Smooth muscle cell of the brain vasculature (primary cell): Measurements from ENCODE around the gene VPS26C.
"Not testable (repeated sequence)": the region's sequence is repeated elsewhere in the genome, so short reads cannot be mapped to it uniquely, and the experiment has no call there.

Experiments used
- DNase-seq: peaks from one replicate; pipeline ENCODE4 v3.0.0-alpha.2; 2012; ENCODE audit warnings: low read depth, low spot score

The VPS26C gene

DNA sequence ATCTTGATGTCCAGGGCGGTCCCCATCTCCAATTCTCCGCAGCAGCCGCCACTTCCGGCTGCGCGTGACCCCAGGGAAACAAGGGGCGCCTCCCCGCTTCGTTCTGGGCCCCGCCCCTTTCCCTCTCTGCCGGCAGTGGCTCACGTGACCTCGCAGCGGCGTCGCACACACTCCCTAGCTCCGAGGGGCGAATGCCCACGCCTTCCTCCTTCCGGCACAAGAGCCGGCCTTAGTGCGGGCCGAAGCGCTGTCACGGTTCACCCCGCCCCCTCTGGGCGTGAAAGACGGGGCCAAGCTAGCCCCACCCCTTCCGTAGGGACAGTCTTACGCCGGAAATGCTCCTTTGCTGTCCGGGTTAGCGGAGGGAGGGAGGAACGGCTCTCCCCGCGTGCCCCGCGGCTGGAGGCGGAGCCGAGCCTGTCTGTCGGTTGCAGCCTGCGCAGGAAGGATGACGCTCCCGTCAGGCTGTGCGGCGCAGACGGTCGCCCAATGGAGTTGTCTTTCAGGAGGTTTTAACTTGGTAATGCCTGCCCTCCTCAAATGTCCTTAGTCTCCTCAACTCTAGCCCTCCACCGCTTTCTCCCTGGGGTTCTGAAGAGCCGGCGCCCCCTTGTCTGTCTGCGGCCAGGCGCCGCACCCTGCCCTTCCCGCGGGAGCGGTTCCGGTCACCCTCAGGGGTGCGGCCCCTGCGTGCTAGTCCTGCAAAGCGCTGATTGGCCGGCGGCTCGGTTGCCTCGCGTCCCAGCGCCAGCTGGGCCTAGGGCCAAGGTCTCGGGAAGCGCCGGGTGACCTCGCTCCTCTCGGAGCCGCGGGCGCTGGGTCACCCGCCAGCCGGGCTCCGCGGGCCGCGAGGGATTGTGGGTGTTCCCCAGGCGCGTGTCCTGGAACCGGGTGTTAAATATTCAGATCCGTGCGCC is at the start of gene VPS26C:
Gene VPS26C (minus strand): TSS at position 66 of the 917 bp plus-strand sequence. CDS start 40 bp downstream, at position 26.
- peak; percentile 98 for DNase-seq

DNA sequence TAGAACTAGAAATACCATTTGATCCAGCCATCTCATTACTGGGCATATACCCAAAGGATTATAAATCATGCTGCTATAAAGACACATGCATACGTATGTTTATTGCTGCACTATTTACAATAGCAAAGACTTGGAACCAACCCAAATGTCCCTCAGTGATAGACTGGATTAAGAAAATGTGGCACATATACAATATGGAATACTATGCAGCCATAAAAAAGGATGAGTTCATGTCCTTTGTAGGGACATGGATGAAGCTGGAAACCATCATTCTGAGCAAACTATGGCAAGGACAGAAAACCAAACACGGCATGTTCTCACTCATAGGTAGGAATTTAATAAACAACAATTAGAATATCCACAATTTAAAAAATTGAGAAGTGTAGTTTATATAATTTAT is 48.9 kb upstream of the VPS26C start:
- not testable (repeated sequence) for DNase-seq

DNA sequence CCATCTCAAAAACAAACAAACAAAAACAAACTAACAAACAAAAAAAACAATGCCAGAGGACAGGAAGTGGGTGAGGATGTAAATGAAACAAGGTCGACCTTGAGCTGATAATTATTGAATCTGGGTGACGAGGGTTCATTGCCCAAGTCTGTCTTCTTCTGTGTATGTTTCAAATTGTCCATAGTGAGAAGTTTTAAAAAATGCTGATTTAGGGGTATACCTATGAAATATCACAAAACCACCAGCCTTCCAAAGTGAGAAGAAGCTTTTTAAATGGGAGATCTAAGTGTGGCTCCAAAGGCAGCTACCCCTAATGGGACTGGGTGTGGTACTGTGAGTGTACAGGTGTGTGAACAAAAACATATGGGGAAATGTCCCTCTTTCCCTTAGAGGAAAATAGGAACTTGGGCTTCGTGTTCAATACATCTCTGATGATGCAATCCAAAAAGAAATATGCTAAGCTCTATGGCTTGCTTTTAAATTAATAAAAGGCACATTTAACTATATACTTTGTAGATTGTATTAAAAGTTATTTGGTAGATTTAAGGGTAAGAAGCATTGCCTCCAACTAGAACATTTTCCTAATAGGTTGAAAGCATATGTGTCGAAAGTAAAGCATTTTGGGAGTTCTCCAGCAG is 33.1 kb upstream of the VPS26C start:
- DNase-seq, result no peak

DNA sequence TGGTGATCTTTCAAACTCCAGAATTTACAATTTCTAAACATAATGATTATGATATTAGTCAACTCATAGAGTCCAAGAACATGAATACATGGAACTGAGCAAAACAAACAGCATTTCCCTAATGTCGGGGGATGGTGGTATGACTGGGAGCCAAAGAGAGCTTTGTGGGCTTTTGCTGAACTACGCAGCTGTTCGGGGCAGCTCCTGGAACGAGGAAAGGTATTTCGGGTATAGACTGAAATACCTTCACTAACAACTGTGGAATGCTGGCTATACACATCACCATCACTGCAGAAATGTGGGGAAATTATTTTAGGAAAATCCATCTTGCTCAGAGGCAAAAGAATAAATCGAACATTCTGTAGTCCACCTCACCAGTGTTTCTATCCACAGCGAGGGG is 30.2 kb upstream of the VPS26C start:
- DNase-seq, result no peak

DNA sequence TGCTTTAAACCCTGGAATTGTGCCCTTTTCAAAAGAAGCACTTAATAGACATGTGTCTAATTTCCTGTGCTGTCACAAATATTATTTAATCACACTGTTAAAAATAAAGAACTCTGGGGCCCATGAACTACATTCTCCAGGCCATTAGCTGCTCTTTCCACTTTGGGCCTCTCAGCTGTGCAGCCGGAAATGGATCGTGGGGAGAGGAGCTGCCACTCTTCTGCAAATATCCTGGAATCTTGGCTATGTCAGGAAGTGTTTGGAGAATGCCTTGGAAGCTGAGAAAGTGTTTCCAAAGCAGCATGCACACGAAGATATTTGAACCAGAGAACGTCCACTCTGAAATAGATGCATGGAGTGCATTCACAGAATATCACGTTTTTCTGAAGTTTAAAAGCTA is 27.5 kb upstream of the VPS26C start:
- no peak for DNase-seq

DNA sequence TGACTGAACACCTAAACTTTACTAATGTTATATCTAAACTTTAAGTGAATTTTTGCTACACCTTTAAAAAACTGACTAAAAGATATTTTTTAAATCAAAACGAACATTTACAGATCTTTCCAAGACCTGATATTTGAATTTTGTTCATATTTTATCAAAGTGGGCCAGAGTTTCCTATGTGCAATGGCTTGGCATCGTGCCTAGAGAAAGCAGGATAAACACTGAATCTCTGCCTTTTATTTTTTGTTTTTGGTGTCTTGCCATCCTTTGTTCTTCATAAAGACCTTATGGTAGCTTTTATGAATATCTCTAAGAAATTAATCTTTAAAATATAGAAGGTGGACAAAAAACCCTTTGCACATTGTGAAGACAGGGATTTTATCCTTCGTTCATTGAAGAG is 25.8 kb upstream of the VPS26C start:
- DNase-seq, result no peak

DNA sequence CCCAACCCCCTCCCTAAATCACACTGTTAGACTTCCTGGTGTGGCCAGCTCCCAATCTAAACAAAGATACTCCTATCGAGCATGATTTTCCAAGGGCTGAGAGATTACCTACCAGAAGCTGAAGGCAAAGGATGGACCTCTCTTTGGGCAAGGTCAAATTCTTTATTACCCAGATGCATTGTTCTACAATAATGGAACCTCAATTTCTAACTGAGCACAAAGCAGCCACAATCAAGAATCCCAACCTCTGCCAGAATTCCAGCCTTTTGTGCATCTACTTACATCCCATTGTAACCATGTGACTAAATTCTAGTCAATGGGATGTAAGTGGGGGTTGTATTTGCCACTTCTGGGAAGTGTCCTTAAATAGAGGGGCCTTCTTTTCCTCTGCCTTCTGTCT is 24.9 kb upstream of the VPS26C start:
- no peak for DNase-seq

DNA sequence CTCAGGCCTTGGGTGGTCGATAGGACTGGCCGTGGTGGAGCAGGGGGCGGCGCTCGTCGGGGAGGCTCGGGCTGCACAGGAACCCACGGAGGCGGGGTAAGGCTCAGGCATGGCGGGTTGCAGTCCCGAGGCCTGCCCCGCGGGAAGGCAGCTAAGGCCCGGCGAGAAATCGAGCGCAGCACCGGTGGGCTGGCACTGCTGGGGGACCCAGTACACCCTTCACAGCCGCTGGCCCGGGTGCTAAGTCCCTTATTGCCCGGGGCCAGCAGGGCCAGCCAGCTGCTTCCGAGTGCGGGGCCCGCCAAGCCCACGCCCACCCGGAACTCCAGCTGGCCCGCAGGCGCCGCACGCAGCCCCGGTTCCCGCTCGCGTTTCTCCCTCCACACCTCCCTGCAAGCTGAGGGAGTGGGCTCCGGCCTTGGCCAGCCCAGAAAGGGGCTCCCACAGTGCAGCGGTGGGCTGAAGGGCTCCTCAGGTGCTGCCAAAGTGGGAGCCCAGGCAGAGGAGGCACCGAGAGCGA is 16.1 kb upstream of the VPS26C start:
- DNase-seq, result not testable (repeated sequence)

DNA sequence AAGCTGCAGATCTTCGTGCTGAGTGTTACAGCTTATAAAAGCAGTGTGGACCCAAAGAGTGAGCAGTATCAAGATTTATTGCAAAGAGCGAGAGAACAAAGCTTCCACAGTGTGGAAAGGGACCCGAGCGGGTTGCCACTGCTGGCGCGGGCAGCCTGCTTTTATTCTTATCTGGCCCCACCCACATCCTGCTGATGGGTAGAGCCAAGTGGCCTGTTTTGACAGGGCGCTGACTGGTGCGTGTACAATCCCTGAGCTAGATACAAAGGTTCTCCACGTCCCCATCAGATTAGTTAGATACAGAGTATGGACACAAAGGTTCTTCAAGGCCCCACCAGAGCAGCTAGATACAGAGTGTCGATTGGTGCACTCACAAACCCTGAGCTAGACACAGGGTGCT is 15.5 kb upstream of the VPS26C start:
- not testable (repeated sequence) for DNase-seq

DNA sequence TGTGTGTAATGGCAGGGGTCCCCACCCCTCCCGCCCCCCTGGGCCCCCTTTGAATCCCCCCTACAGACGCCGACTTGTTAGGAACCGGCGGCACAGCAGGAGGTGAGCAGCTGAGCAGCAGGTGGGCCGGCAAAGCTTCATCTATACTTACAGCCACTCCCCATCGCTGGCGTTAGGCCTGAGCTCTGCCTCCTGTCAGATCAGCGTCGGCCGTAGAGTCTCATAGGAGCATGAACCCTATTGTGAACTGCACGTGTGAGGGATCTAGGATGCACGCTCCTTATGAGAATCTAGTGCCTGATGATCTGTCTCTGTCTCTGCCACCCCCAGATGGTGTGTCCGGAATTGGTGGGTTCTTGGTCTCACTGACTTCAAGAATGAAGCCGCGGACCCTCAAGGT is 14.9 kb upstream of the VPS26C start:
- DNase-seq, result no peak

DNA sequence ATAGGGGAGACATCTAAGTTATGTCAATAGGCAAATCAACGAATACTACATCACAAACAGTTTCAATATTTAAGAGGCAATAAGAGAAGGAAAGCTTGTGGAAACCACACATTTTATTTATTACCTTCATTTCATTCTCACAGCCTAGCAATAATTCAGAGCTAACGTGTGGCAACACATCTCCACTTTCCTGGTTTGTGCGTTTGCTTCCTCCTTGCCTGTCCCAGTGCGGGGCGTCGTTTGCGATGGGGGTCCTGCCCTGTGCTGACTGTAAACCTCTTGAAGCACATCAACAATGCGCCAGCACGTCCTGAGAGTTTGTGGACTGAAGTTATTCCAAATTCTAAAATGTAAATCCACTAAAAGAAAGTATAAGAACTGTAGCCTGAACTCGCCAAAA is 14.4 kb upstream of the VPS26C start:
- DNase-seq, result no peak

DNA sequence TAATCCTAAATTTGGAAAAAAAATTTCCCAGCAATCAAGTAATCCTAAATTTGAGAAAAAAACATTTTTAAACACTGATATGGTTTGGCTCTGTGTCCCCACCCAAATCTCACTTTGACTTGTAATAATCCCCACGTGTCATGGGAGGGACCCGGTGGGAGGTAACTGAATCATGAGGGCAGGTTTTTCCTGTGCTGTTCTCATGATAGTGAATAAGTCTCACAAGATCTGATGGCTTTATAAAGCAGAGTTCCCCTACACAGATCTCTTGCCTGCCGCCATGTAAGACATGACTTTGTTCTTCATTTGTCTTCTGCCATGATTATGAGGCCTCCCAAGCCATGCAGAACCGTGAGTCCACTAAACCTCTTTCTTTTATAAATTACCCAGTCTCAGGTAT is 12.1 kb upstream of the VPS26C start:
- DNase-seq, result not testable (repeated sequence)

DNA sequence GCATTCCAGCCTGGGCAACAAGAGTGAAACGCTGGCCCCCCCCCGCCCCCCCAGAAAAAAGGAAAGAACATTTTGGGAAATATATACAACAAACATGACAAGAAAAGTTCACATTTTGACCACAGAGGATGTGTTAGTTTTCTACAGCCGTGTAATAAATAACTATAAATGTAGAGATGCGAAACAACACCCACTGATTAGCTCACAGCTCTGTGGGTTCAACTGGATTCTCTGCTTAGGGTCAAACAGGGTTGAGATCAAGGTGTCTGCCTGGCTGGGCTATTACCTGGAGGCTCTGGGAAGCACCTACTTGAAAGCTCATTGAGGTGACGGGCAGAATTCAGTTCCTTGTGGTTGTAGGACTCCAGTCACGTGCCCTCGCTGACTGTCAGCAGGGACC is 11.1 kb upstream of the VPS26C start:
- no peak for DNase-seq

DNA sequence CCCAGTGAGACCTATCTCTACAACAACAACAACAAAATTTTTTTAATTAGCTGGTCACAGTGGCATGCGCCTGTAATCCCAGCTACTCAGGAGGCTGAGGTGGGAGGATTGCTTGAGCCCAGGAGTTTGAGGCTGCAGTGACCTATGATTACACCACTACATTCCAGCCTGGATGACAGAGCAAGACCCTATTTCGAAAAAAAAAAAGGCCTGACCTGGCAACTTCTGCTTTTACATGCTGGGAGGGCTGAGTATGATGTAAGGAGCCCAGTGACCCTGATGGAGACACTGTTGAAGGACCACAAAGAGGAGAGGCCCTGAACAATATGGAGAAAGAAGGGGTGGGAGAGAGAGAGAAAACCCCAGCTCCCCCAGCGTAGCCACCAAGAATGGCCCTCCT is 9.2 kb upstream of the VPS26C start:
- DNase-seq, result no peak

DNA sequence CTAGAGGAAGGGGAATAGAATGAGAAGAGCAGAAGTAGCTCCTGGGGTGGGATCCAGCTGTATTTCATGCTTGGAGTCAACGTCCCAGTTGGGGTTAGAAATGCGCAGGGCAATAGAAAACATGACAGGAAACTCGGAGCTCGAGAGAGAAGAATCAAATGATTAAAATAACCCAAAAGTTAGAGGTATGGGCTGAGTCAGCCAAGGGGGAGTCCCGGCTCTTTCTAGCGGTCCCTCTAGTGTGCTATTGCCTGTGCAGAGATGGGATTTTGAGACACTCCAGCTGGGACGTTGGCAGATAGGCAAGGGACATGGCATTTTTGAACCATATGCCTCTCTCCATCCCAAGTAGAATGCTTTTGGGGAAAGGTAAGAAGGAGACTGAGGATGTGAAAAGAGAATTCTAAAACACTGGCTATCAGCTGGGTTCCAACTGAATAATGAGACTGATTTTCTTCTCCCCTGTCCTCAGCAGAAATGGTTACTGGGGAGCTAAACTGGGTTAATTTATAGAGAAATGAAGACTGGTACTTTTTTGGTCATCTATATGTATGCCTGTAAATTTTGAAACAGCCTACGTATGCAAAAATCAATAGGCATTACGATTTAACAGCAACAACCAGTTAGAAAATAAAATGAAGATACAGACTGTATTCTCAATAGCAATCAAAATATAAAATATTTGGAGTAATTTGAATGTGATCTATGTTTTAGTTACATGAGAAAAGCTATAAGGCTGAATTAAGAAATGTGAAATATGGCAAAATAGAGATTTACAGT is 7.0 kb upstream of the VPS26C start:
- DNase-seq, result no peak

DNA sequence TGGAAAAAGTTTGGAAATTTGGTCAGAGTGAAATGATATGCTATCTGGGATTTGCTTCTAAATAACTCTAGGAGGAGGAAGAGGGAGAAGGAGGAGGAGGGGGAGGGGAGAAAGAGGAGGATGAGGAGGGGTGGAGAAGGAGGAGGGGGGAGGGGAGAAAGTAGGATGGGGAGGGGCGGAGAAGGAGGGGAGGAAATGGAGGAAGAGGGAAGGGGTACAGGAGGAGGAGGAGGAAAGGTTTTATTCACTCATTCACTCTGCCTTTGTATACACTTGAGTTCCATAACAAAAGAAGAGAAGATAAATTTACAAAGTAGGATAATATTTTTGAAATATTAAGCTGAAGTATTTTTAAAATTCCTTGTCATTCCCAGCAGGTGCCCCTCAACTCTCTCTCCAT is 6.3 kb upstream of the VPS26C start:
- DNase-seq, result no peak

DNA sequence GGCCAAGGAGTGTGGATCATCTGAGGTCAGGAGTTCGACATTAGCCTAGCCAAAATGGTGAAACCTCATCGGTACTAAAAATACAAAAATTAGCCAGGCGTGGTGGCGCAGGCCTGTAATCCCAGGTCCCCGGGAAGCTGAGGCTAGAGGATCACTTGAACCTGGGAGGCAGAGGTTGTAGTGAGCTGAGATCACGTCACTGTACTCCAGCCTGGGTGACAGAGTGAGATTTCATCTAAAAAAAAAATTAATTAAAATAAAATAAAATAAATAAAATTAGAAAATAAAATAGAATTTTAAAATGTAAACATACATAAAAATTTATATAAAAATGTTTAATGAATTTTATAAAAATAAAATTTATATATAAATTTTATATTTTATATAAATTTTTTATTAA is 5.8 kb upstream of the VPS26C start:
- DNase-seq, result no peak

DNA sequence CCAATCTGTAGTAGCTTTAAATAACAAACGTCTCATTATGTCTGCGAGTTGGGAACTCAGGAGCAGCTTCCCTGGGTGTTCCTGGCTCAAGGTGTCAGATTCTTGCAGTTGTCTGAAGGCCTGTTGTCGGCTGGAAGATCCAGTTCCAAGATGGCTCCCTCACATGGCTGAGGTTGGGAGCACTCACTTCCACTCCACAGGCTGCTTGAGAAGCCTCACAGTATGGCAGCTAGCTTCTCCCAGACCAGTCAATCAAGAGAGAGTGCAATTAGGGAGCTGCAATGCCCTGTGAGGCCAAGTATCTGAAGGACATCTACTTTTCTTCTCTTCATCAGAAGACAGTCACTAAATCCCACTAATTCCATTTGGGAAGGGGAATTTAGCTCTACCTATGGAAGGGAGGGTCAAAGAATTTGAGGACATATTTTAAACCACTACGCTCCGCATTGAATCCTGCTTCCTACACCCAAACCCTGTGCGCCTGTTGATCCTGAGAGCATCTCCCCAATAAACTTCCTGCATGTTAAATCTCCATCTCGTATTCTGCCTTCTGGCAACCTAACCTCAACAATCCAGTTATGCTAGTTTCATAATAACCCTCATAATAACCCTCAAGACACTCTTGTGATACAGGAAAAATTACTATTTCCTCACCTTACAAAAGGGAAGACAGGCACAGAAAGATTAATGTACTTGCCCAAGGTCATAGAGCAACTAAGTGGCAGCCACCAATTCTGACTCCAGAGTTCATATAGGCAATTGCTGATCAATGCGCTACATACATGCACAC is 3.6 kb upstream of the VPS26C start:
- no peak for DNase-seq

DNA sequence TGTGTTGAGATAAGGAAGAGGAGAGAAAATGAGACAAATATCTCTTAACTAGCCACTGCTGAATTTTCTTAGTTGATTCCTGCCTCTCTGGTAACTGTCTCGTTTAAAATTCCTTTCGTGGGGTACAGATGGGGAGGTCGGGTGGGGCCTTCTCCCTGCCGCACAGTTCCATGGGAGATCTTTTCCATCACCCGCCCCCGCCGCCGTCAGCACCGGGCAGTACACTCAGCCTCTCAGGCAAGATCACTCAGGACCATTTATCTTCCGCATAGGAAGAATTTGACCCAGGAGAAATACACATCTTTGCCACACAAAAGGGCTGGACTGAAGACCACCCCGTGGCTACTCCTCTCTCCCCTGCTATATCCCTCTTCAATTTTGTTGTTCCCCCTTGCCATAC is 2.3 kb upstream of the VPS26C start:
- DNase-seq, result no peak

DNA sequence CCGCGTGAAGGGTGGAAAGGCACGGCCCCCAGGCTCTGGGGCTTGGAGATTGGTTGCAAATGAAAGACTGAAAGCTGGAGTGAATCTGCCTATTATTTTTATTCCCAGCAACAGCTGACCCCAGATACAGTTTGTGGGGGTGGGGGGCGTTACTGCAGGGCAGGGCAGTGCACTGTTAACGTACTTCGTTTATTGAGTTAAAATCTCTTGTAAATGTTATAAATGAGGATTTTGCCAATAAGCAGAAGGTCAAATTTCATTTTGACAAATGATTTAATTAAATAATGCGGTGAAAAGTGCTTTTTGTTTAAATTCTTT is 1.0 kb upstream of the VPS26C start:
- no peak for DNase-seq

DNA sequence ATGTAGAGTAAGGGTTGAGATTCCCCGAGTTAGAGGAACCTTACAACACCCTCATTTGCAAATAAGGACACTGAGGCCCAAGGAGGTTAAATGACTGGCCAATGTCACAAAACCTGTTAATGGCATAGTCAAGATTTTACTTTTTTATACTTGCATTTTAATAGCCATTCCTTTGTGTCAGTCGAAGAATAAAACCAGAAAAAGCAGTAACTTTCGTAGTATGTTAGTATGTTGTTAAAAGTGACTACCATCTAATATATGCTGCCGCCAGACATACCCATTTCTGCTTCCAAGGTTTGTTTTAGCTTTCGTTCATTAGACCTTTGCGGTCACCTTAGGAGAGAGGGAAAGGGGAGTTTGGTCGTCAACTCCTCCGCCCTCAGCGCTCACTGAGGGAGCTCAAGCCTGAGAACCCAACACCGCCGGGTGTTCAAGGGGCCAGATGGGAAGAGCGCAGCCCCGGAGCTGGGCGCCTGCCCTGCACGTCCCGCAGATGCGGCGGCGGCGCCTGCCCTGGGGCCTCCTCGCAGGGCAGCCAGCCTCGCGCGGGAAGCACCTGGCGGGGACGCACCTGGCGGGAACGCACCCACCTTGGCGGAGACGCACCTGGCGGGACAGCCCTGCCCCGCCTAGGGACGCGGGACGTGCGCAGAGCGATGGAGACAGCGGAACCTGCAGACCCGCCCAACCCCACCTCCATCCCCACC is 466 bp downstream of the VPS26C start:
- no peak for DNase-seq
